ENCODE data around the gene TMEM203. TPM values are rescaled to one million over a fixed set of nuclear protein-coding genes. Genes with fewer than 3 reads are reported as not detected.
"Not testable (repeated sequence)": the region's sequence is repeated elsewhere in the genome, so short reads cannot be mapped to it uniquely, and the experiment has no call there.

Gene TMEM203
- total RNA-seq, 2 donors from 2014 or later: 35.7 to 43.5 TPM

- Histone ChIP-seq H3K36me3 (peaks cover 10% of the 10 kb centered on the region), H3K4me1 (peaks cover 29% of the 10 kb centered on the region)
- intact Hi-C loops (cut with DNase I): no loop called here
Observed at GRCh38 chr9:137241490-137242268, 36.2 kb upstream of the TMEM203 start.

DNA sequence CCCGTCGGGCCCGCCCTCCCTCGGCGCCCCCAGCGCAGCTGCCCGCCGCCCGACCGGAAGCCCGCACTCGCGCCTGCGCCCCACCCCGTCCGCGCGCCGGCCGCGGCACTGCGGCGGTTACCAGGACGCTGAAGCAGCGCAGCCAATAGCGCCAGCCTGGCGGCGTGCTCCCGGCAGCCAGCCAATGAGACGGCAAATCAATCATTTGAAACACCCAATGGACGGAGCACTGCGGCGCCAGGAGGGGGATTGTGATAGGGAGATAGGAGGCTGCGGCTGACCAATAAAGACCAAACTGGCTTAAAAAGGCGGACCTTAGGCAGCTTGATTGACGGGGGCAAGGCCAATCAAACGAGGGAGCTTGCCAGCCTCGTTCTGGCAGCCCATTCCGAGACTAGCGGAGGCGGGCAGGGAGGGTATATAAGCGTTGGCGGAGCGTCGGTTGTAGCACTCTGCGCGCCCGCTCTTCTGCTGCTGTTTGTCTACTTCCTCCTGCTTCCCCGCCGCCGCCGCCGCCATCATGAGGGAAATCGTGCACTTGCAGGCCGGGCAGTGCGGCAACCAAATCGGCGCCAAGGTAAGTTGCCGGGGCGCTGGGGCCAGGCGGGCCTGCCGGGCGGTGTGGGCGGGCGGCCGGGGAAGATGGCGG lies 35.5 kb upstream of the TMEM203 start, which contains the start of gene TUBB4B:
Gene TUBB4B, plus strand, starts transcription at position 447 of the 649 bp plus-strand sequence. Its CDS starts 74 bp downstream, at position 521.
- Histone ChIP-seq H3K36me3 (peaks cover 10% of the 10 kb centered on the region), H3K4me1 (peaks cover 36% of the 10 kb centered on the region), H3K9ac (ENCODE audit: low read depth in 2 of 2, low read length in 2 of 2) (peak within 1 kb of the TSS; percentile 96 to 97), H3K9me3 (no peaks in the 10 kb centered on the region), H3K27ac (peak within 1 kb of the TSS; percentile 99), H3K27me3 (no peaks in the 10 kb centered on the region), H3K4me3 (peak within 1 kb of the TSS; percentile 96)
- no peak for TF ChIP-seq CTCF (IDR thresholded peaks at IDR 0.05)
- peak; percentile 99 for DNase-seq
- intact Hi-C loops (cut with DNase I): no loop called here

More at GRCh38 chr9:137241490-137242268, 36.2 kb upstream of the TMEM203 start:
- peak overlapping the region; percentile 96 to 97 for H3K9ac ChIP-seq (ENCODE audit: low read depth in 2 of 2, low read length in 2 of 2)
- H3K27me3 ChIP-seq: no peaks in the 10 kb centered on the region
- H3K4me3 ChIP-seq: peak overlapping the region; percentile 96
- peak; percentile 71 for DNase-seq
- peak overlapping the region; percentile 89 for H3K27ac ChIP-seq
- TF ChIP-seq CTCF (IDR thresholded peaks at IDR 0.05): no peak
- no peaks in the 10 kb centered on the region for H3K9me3 ChIP-seq

DNA sequence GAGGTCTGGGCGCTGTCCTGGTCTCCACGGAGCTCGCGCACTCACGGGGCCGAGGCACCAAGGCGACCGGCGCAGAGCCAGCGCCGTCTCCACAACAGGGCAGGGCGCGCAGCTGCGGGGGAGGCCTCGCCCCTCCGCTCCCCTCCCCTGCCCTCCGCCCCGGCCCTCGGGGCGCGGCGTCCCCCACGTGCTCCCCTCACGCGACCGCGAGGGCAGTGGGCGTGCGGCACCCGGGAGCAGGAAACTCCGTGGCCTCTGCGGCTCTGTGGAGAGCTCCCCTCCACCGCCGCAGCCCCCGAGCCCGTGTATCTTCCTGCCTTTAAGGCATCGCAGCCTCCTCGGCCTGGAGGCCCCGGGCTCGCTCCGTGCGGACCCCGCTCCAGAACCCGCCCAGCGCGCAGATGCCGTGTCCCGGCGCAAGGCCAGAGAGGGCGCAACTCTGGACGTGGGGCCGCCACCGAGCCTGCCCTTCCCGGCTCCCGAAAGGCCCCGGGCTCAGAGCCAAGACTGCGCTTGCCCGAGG lies 34.9 kb upstream of the TMEM203 start:
- H3K27ac ChIP-seq: peak overlapping the region; percentile 99
- peak overlapping the region; percentile 78 to 91 for H3K9ac ChIP-seq (ENCODE audit: low read depth in 2 of 2, low read length in 2 of 2)
- no peak for TF ChIP-seq CTCF (IDR thresholded peaks at IDR 0.05)
- H3K4me3 ChIP-seq: peak overlapping the region; percentile 67
- peak; percentile 81 for DNase-seq
- intact Hi-C loops (cut with DNase I): no loop called here
- H3K36me3 ChIP-seq: peaks cover 10% of the 10 kb centered on the region
- H3K4me1 ChIP-seq: peaks cover 36% of the 10 kb centered on the region
- H3K9me3 ChIP-seq: no peaks in the 10 kb centered on the region
- no peaks in the 10 kb centered on the region for H3K27me3 ChIP-seq

GRCh38 chr9:137239541-137240200 lies 34.2 kb upstream of the TMEM203 start:
- peak overlapping the region; percentile 99 for H3K27ac ChIP-seq
- intact Hi-C loops (cut with DNase I); H3K27me3 ChIP-seq; DNase-seq; H3K9me3 ChIP-seq: not testable (repeated sequence)
- peak overlapping the region; percentile 67 for H3K4me3 ChIP-seq
- H3K36me3 ChIP-seq: peaks cover 10% of the 10 kb centered on the region
- H3K4me1 ChIP-seq: peaks cover 36% of the 10 kb centered on the region
- H3K9ac ChIP-seq (ENCODE audit: low read depth in 2 of 2, low read length in 2 of 2): peak overlapping the region; percentile 78 to 91

GRCh38 chr9:137237759-137238726 lies 32.6 kb upstream of the TMEM203 start:
- peak overlapping the region; percentile 60 to 77 for H3K9ac ChIP-seq (ENCODE audit: low read depth in 2 of 2, low read length in 2 of 2)
- H3K27me3 ChIP-seq: peaks cover 17% of the 10 kb centered on the region
- no peak for TF ChIP-seq CTCF (IDR thresholded peaks at IDR 0.05)
- no peak overlapping the region for H3K4me3 ChIP-seq
- peaks cover 33% of the 10 kb centered on the region for H3K4me1 ChIP-seq
- no peaks in the 10 kb centered on the region for H3K9me3 ChIP-seq
- peak overlapping the region; percentile 54 for H3K27ac ChIP-seq
- intact Hi-C loops (cut with DNase I): no loop called here
- peak; percentile 78 for DNase-seq
- peaks cover 5% of the 10 kb centered on the region for H3K36me3 ChIP-seq
